ENCODE data around the gene MAFB.

DNA sequence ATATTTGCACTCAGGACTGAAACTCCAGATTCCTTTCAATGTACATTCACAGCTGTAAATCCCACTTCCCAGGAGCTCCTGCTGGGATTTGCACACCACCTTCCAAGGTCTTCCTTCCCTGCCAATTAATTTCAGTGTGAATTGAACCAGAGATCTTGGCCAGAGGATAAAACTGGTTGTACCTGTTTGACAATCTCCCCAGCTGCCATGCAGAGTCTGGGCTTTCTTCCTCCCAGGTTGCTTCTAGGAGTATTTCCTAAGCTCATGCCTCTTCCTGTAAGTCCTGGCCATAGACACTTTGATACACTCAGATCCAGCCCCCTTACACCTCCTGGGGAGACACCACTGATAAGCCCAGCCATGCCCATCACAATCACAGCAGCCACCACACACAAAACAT lies 15.6 kb downstream of the MAFB start:
- TF ChIP-seq EZH2 (IDR thresholded peaks at IDR 0.05; ENCODE audit: low read length), result no peak
- TF ChIP-seq, protein P1, sequence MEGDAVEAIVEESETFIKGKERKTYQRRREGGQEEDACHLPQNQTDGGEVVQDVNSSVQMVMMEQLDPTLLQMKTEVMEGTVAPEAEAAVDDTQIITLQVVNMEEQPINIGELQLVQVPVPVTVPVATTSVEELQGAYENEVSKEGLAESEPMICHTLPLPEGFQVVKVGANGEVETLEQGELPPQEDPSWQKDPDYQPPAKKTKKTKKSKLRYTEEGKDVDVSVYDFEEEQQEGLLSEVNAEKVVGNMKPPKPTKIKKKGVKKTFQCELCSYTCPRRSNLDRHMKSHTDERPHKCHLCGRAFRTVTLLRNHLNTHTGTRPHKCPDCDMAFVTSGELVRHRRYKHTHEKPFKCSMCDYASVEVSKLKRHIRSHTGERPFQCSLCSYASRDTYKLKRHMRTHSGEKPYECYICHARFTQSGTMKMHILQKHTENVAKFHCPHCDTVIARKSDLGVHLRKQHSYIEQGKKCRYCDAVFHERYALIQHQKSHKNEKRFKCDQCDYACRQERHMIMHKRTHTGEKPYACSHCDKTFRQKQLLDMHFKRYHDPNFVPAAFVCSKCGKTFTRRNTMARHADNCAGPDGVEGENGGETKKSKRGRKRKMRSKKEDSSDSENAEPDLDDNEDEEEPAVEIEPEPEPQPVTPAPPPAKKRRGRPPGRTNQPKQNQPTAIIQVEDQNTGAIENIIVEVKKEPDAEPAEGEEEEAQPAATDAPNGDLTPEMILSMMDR (optimal IDR thresholded peaks at IDR 0.05 in 1 of 3, IDR thresholded peaks at IDR 0.05 in 1 of 3, conservative IDR thresholded peaks at IDR 0.05 in 1 of 3; ENCODE audit: extremely low read depth in 1 of 3, insufficient read depth in 2 of 3, low read length in 3 of 3), result no peak
